ENCODE measurements around the gene ALG3. TPM values are rescaled to one million over a fixed set of nuclear protein-coding genes. Genes with fewer than 3 reads are reported as not detected.

The ALG3 gene
- total RNA-seq, 1 donor, result 41.0 TPM

DNA sequence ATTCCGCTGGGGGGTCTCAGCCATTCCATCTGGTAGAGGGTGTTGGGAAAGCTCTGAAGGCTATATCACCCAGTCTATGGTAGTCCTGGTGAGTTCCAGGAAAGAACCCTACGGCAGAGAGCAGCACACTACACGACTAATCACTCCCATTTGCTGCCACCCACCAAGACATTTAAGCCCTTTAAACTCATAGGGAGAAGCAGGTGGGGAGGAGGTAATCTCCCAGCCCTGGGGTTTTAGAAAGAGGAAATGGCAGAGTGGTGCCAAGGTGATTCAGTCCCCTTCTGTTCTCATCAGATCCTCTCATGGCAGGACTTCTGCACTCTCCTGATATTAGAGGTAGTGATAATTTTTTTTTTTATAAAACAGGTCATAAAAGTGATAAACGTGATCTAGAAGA lies 29.9 kb downstream of the ALG3 start:
- TF ChIP-seq, protein P1, sequence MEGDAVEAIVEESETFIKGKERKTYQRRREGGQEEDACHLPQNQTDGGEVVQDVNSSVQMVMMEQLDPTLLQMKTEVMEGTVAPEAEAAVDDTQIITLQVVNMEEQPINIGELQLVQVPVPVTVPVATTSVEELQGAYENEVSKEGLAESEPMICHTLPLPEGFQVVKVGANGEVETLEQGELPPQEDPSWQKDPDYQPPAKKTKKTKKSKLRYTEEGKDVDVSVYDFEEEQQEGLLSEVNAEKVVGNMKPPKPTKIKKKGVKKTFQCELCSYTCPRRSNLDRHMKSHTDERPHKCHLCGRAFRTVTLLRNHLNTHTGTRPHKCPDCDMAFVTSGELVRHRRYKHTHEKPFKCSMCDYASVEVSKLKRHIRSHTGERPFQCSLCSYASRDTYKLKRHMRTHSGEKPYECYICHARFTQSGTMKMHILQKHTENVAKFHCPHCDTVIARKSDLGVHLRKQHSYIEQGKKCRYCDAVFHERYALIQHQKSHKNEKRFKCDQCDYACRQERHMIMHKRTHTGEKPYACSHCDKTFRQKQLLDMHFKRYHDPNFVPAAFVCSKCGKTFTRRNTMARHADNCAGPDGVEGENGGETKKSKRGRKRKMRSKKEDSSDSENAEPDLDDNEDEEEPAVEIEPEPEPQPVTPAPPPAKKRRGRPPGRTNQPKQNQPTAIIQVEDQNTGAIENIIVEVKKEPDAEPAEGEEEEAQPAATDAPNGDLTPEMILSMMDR (IDR thresholded peaks at IDR 0.05; ENCODE audit: insufficient read depth, low read depth, low read length), result no peak
- DNase-seq (ENCODE audit: low read depth), result no peak
- no peak overlapping the region for H3K4me3 ChIP-seq (ENCODE audit: low read depth, low read length)

DNA sequence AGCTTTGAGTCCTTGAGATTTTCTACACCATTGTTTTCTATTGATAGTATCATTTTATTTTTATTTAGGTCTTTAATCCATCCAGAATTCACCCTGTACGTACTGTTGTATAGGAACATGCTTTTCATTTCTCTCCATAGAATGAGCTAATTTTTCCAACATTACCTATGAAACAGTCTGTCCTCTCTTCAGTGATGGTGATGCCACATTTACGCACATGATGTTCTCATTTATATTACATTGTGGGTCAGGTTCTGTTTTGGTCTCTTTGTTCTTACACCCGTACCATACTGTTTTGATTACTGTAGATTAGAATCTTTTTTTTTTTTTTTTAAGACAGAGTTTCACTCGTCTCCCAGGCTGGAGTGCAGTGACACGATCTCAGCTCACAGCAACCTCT lies 37.0 kb downstream of the ALG3 start:
- DNase-seq (ENCODE audit: low read depth), result no peak
- no peak overlapping the region for H3K4me3 ChIP-seq (ENCODE audit: low read depth, low read length)
- TF ChIP-seq, protein P1 (IDR thresholded peaks at IDR 0.05; ENCODE audit: insufficient read depth, low read depth, low read length), result no peak

DNA sequence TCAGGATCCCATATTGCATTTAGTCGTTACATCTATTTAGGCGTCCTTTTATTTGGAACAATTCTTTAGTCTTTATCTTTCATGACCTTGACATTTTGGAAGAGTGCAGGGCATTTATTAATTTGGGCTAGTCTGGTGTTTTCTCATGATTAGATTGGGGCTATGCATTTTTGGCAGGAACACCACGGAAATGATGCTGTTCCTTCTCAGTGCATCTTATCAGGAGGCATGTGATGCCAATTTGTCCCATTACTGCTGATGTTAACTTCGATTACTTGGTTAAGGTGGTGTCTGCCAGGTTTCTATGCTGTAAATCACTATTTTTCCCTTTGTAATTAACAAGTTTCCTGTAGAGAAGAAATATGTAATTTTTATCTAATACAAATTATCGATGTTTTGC lies 37.5 kb downstream of the ALG3 start:
- TF ChIP-seq, protein P1 (IDR thresholded peaks at IDR 0.05; ENCODE audit: insufficient read depth, low read depth, low read length), result no peak
- DNase-seq (ENCODE audit: low read depth), result no peak
- no peak overlapping the region for H3K4me3 ChIP-seq (ENCODE audit: low read depth, low read length)

DNA sequence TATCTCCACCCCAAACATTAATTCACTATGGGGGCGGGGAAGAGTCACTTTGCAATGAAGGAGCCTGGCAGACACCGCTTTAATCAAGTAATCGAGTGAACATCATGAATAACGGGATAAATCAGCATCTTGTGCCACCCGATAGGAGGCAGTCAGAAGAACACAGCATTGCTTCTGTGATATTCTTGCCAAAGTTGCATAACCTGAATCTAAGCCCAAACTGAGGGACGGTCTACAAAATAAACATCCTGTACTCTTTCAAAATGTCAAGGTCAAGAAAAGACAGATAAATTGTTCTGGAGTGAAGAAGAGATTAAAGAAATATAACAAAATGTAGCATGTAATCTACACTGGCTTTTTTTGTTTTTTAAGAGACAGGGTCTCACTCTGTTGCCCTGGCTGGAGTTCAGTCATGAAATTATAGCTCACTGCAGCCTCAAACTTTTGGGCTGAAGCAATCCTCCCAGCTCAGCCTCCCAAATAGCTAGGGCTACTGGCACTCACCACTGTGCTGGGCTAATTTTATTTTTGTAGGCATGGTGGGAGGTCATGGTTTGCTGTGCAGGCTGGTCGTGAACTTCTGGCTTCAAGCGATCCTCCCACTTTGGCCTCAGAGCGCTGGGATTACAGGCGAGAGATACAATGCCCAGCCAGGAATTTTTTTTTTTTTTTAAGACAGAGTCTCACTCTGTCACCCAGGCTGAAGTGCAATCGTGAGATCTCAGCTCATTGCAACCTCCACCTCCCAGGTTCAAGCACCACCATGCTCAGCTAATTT lies 39.4 kb downstream of the ALG3 start:
- TF ChIP-seq, protein P1 (IDR thresholded peaks at IDR 0.05; ENCODE audit: insufficient read depth, low read depth, low read length), result no peak
- H3K4me3 ChIP-seq (ENCODE audit: low read depth, low read length), result no peak overlapping the region
- DNase-seq (ENCODE audit: low read depth), result peak; percentile 19

DNA sequence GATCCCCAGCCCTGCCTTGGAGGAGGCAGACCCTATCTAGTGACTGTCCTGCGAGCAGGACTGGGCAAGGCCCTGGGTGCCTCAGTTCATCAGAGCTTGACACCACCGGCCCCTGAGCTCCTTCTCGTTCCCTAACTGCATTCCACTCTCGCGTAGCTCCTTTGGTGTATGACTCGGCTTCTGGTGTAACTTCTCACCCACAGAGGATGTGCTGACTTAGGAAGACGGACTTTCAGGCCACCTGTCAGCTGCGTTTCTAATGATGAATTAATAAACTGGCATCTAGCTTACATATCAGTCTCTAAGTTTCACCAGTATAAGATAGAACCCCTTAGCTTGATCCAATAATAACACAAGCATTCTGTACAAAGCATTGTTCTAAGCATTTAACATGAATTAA lies 45.2 kb downstream of the ALG3 start:
- no peak for DNase-seq (ENCODE audit: low read depth)
- H3K4me3 ChIP-seq (ENCODE audit: low read depth, low read length), result no peak overlapping the region
- TF ChIP-seq, protein P1 (IDR thresholded peaks at IDR 0.05; ENCODE audit: insufficient read depth, low read depth, low read length), result no peak

DNA sequence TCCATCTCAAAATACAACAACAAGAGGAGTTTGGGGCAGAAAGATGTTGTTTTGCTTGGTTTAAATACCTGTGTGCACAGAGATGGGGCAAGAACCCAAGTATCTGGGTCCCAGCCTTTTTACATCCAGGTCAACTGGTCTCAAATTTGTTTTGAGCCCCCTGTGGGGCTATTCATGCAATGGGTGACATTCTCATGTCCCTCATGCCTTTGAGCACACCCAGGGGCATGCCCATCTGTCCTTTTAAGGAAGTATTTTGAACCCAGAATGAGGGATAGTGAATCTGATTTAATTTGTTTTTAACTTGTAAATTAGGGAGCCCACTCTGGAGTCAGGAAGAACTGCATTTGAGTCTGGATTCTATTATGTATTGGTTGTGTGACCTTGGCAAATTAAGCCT lies 47.9 kb downstream of the ALG3 start:
- no peak overlapping the region for H3K4me3 ChIP-seq (ENCODE audit: low read depth, low read length)

More for the DNA sequence above, 47.9 kb downstream of the ALG3 start:
- no peak for DNase-seq (ENCODE audit: low read depth)
- TF ChIP-seq, protein P1 (IDR thresholded peaks at IDR 0.05; ENCODE audit: insufficient read depth, low read depth, low read length), result no peak

Data from fibroblast of villous mesenchyme (primary cell).